SK-N-MC (cell line): ENCODE measurements around the gene OR51A7.
"Not testable (repeated sequence)": the region's sequence is repeated elsewhere in the genome, so short reads cannot be mapped to it uniquely, and the experiment has no call there.

Experiments used
- DNase-seq: peaks from one replicate; pipeline ENCODE4 v3.0.0-alpha.2; 2011; ENCODE audit warnings: low read depth, low spot score
- H3K27ac ChIP-seq: fragments of 200-600 bp; sonication (generic); 2 replicates; pipeline ENCODE4 v1.5.1; 2016; ENCODE audit warnings: mixed run types
- H3K36me3 ChIP-seq: fragments of 200-600 bp; sonication (generic); 2 replicates; pipeline ENCODE4 v1.6.1; 2017; ENCODE audit warnings: antibody characterized with exemption, low read length, mixed read lengths; ENCODE audit not compliant: insufficient read depth
- H3K4me3 ChIP-seq: fragments of 200-600 bp; sonication (generic); 2 replicates; pipeline ENCODE4 v1.5.1; 2016
- H3K9ac ChIP-seq: fragments of 200-600 bp; sonication (generic); 2 replicates; pipeline ENCODE4 v1.8.0; 2017; ENCODE audit warnings: mixed run types, mixed read lengths; ENCODE audit not compliant: insufficient read length
- H3K9me3 ChIP-seq: fragments of 200-600 bp; sonication (generic); 2 replicates; pipeline ENCODE4 v1.6.1; 2017; ENCODE audit warnings: low read depth, mild to moderate bottlenecking, antibody characterized with exemption, low read length, moderate library complexity, mixed read lengths
- EZH2 ChIP-seq: fragments of 200-600 bp; sonication (generic); IDR thresholded peaks from one replicate; pipeline ENCODE4 v1.6.1; 2017; ENCODE audit warnings: antibody characterized with exemption
- FOXP2 ChIP-seq: optimal IDR thresholded peaks from 2 replicates; pipeline ENCODE3; 2011; ENCODE audit warnings: mild to moderate bottlenecking, moderate library complexity; ENCODE audit not compliant: insufficient read depth; ENCODE audit errors: extremely low read length, control extremely low read depth
- POLR2AphosphoS5 ChIP-seq: IDR thresholded peaks from 2 replicates; pipeline ENCODE4 v1.6.1; 2012; ENCODE audit warnings: mild to moderate bottlenecking, low read depth, low read length, borderline replicate concordance

Gene OR51A7

GRCh38 chr11:4926608-4927007 lies 23.0 kb downstream of the OR51A7 start:
- no peak overlapping the region for H3K4me3 ChIP-seq
- H3K27ac ChIP-seq, result no peak overlapping the region
- DNase-seq, result no peak
- no peak overlapping the region for H3K9ac ChIP-seq
- no peaks in the 10 kb centered on the region for H3K36me3 ChIP-seq
- TF ChIP-seq EZH2, result no peak
- TF ChIP-seq FOXP2, result no peak
- TF ChIP-seq POLR2AphosphoS5, result no peak
- no peaks in the 10 kb centered on the region for H3K9me3 ChIP-seq

GRCh38 chr11:4932751-4933150 lies 29.2 kb downstream of the OR51A7 start:
- no peak overlapping the region for H3K27ac ChIP-seq
- no peak for TF ChIP-seq FOXP2
- TF ChIP-seq EZH2, result no peak
- no peak for TF ChIP-seq POLR2AphosphoS5
- H3K9me3 ChIP-seq, result no peaks in the 10 kb centered on the region
- H3K4me3 ChIP-seq, result no peak overlapping the region
- no peak overlapping the region for H3K9ac ChIP-seq
- DNase-seq, result no peak
- no peaks in the 10 kb centered on the region for H3K36me3 ChIP-seq

- Histone ChIP-seq H3K9ac (no peak overlapping the region), H3K4me3 (no peak overlapping the region), H3K36me3 (no peaks in the 10 kb centered on the region), H3K27ac (no peak overlapping the region), H3K9me3 (no peaks in the 10 kb centered on the region)
- no peak for TF ChIP-seq FOXP2
- no peak for TF ChIP-seq POLR2AphosphoS5
- TF ChIP-seq EZH2, result no peak
- DNase-seq, result no peak
Measured at GRCh38 chr11:4936745-4937144, 33.2 kb downstream of the OR51A7 start.

GRCh38 chr11:4947505-4947904 lies 43.9 kb downstream of the OR51A7 start, which contains the start of gene OR51A4:
OR51A4 (minus strand) TSS chr11:4947605; CDS start chr11:4947100, 505 bp downstream.
- Histone ChIP-seq H3K9ac (no peak within 1 kb of the TSS), H3K4me3 (no peak within 1 kb of the TSS), H3K27ac (no peak within 1 kb of the TSS), H3K36me3 (no peaks in the 10 kb centered on the region), H3K9me3 (no peaks in the 10 kb centered on the region)
- no peak for DNase-seq
- no peak for TF ChIP-seq EZH2
- no peak for TF ChIP-seq POLR2AphosphoS5
- TF ChIP-seq FOXP2, result no peak

- H3K9me3 ChIP-seq, H3K4me3 ChIP-seq, H3K9ac ChIP-seq, H3K36me3 ChIP-seq, H3K27ac ChIP-seq, DNase-seq: not testable (repeated sequence)
Measured at GRCh38 chr11:4955613-4956012, 52.0 kb downstream of the OR51A7 start, which contains the start of gene OR51A2. OR51A2 (minus strand) TSS chr11:4955713; CDS start chr11:4955713, 0 bp downstream.

- Histone ChIP-seq H3K36me3 (no peaks in the 10 kb centered on the region), H3K27ac (no peak overlapping the region), H3K9me3 (no peaks in the 10 kb centered on the region), H3K9ac (no peak overlapping the region), H3K4me3 (no peak overlapping the region)
- DNase-seq, result no peak
- no peak for TF ChIP-seq FOXP2
- TF ChIP-seq EZH2, result no peak
- no peak for TF ChIP-seq POLR2AphosphoS5
Measured at GRCh38 chr11:4957396-4957795, 53.8 kb downstream of the OR51A7 start.
